ENCODE data around the gene PRR23A.

DNA sequence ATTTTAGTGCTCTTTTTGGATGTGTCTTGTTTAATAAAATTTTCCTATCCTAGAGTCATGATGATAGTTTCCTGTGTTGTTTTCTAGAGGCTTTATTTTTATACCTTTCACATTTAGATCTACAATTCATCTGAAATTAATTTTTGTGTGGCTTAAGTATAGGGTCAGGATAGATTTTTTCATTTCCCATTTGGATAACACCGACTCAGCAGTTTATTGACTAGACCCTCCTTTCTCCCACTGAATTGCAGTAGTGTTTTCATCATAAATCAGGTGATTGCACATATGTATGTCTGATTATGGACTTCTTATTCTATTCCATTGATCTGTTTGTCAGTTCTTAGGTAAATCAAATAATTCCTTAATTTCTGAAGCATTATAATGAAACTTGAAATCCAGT, 10.4 kb downstream of the PRR23A start:
- TF ChIP-seq, protein P1, sequence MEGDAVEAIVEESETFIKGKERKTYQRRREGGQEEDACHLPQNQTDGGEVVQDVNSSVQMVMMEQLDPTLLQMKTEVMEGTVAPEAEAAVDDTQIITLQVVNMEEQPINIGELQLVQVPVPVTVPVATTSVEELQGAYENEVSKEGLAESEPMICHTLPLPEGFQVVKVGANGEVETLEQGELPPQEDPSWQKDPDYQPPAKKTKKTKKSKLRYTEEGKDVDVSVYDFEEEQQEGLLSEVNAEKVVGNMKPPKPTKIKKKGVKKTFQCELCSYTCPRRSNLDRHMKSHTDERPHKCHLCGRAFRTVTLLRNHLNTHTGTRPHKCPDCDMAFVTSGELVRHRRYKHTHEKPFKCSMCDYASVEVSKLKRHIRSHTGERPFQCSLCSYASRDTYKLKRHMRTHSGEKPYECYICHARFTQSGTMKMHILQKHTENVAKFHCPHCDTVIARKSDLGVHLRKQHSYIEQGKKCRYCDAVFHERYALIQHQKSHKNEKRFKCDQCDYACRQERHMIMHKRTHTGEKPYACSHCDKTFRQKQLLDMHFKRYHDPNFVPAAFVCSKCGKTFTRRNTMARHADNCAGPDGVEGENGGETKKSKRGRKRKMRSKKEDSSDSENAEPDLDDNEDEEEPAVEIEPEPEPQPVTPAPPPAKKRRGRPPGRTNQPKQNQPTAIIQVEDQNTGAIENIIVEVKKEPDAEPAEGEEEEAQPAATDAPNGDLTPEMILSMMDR (IDR thresholded peaks at IDR 0.05 in 4 of 5, conservative IDR thresholded peaks at IDR 0.05 in 1 of 5), result no peak
- no peak for TF ChIP-seq POLR2A (IDR thresholded peaks at IDR 0.05)

All from gastrocnemius medialis (tissue), 4 donors.